GM19351 (cell line): Measurements from ENCODE around the gene C9orf153.

Source experiments
- ATAC-seq: cut with Tn5 transposase; IDR thresholded peaks from one replicate; pipeline ENCODE4 v1.9.1; 2021; ENCODE audit warnings: mild to moderate bottlenecking, moderate library complexity; ENCODE audit not compliant: unreplicated experiment

The C9orf153 gene

DNA sequence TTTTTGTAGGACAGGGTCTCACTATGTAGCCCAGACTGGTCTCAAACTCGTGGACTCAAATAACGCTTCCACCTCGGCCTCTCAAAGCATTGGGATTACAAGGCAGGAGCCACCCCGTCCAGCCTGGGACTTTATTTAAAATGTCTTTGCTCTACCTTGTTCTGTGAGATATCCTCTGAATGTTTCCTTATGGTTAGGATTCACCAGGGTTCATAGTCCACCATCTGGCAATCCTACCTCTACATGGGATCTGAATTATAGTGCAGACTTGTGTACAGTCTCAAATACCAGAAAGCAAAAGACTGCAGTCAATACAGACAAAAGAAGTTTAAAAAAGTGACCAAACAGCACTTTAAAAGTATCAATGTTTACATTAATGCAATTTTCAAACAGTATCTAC lies 12.8 kb upstream of the C9orf153 start:
- ATAC-seq: no peak

DNA sequence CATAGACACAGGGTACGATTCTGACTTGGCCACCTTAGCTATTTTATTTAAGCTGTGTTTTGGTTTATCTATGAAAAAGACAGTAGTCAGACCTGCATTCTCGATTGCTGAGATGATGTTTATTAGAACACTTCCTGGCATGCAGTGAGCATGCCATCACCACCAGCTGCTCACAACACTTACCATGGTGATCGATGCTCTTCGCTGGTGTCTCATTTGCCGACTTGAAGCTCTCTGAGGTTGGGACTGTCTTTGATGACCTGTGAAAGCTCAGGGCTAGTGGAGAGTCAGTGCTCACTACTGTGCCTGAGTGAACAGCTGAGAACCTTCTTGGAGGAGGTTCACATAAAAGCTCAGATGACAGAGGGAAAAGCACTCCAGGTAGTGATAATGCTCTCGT lies 4.4 kb upstream of the C9orf153 start:
- no peak for ATAC-seq

- ATAC-seq: no peak
Measured at GRCh38 chr9:86262492-86262891, 3.0 kb upstream of the C9orf153 start.

DNA sequence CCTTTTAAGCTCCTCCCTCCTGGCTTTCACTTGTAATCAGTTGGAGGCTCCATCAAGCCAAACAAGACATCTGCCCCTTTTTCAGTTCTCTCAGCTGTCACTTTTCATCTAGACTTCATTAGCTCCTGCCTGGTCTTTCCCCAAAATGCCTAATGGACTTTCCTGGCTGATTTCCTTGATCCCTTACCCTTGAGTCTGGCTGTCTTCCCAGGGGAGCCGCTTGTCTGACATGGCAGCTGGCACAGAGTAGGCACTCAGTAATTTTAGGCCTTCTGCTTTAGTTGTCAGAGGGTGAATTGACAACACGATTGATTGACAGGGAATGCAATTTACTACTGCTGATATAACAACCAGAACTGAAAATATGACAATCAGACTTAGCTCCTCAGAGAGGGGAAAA lies 2.1 kb downstream of the C9orf153 start:
- no peak for ATAC-seq

GRCh38 chr9:86256653-86257052 lies 2.8 kb downstream of the C9orf153 start:
- no peak for ATAC-seq

GRCh38 chr9:86253577-86253976 lies 5.9 kb downstream of the C9orf153 start:
- ATAC-seq: no peak

DNA sequence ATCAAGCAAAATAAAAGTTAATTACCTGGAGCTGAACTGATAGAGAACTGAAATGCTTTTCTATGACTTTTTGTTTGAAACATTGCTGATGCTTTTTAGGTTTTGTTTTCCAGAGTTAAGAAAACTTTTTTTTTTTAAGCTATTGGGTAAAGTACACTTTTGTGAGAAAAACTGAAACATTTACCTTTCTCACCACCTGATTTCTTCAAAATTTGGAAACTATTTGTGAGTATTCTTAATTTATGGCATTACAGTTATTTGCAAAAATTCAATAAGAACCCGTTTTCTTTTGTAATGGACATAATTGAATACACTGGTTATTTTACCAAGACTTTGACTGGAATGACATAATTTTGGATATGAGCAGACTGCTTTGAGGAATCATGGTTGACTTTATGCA lies 6.6 kb downstream of the C9orf153 start:
- ATAC-seq: no peak

- no peak for ATAC-seq
Measured at GRCh38 chr9:86250123-86250522, 9.3 kb downstream of the C9orf153 start.

DNA sequence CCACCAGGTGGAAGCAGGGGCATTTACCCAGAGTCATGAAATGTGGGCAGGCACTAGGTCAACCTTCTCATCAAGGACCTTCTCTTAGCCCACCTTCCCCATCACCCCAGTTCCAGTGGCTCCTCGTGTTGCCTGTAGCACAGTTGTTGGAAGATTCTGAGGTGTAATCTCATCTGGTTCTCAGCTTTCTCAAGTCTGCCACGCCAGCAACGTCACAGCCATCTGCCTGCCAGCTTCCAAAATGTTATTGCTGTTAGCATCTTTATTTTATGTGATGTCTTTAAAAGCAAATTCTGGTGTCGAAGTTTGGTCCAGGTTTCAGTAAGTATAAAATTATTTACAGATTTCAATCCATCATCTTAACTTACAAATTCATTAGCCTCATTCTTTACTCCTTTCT lies 10.7 kb downstream of the C9orf153 start:
- no peak for ATAC-seq

- peak; percentile 88 for ATAC-seq
Measured at GRCh38 chr9:86246752-86247161, 12.7 kb downstream of the C9orf153 start.

GRCh38 chr9:86242071-86242470 lies 17.4 kb downstream of the C9orf153 start:
- no peak for ATAC-seq

- ATAC-seq: no peak
Measured at GRCh38 chr9:86241216-86241615, 18.2 kb downstream of the C9orf153 start.

GRCh38 chr9:86238861-86239770 lies 20.3 kb downstream of the C9orf153 start:
- no peak for ATAC-seq

- ATAC-seq: no peak
Measured at GRCh38 chr9:86230858-86231257, 28.6 kb downstream of the C9orf153 start.

- ATAC-seq: no peak
Measured at GRCh38 chr9:86222667-86223066, 36.8 kb downstream of the C9orf153 start.

GRCh38 chr9:86219606-86220005 lies 39.9 kb downstream of the C9orf153 start:
- no peak for ATAC-seq

- ATAC-seq: no peak
Measured at GRCh38 chr9:86217076-86217755, 42.2 kb downstream of the C9orf153 start.

GRCh38 chr9:86207193-86207592 lies 52.3 kb downstream of the C9orf153 start:
- ATAC-seq: no peak

GRCh38 chr9:86202338-86202882 lies 57.0 kb downstream of the C9orf153 start:
- ATAC-seq: peak; percentile 82

GRCh38 chr9:86201474-86202337 lies 57.8 kb downstream of the C9orf153 start:
- no peak for ATAC-seq

- ATAC-seq: peak; percentile 72
Measured at GRCh38 chr9:86200599-86201162, 58.8 kb downstream of the C9orf153 start.
